Measurements from ENCODE around the gene PLSCR2.
"Not testable (repeated sequence)": the region's sequence is repeated elsewhere in the genome, so short reads cannot be mapped to it uniquely, and the experiment has no call there.

PLSCR2 gene, protein sequence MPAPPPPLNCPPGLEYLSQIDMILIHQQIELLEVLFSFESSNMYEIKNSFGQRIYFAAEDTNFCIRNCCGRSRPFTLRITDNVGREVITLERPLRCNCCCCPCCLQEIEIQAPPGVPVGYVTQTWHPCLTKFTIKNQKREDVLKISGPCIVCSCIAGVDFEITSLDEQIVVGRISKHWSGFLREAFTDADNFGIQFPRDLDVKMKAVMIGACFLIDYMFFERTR

DNA sequence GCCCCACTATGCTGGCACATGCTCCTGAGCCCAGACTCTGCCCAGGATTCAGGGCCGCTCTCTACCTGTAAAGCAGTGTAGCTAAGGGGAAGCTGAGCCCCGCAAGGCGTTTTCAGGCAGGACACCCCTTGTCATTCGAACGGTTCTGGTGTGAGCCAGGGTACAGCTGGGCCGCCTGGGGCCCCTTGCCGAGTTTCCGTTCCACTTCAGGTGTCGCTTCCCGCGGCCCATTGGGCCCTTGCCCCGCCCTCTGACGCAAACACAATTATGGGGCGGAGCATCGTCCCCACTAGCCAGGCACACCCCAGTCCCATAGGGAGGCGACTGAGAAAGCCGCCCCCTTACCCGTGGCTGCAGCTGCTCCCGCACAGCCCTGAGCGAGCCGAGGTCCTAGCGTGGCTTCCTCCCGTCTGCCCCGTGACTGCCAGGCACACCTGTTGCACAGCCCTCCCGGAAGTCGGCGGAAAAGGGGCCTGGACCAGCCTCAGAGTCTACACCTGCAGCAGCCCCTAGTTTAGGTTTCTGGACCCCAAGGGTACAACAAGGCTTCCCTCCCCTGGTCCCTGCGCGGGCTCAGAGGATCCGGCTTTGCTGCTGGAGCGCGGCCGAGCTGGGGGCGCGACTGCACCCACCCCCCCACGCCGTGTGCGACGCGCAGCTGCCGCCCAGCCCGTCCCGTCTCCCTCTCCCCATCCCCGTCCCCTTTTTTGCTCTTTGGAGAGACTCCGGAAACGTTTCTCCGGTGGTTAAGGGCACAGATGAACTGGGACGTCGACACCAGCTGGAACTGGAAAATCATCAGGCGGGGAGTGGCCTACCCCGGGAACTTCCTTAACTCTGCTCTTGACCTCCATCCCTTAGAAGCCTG, at the start of gene PLSCR2:
Gene PLSCR2, minus strand, starts transcription at position 412 of the 868 bp plus-strand sequence. CDS start 9,657 bp downstream, outside the sequence.
- DNase-seq = peak in 1 of 2 donors; percentile 13

DNA sequence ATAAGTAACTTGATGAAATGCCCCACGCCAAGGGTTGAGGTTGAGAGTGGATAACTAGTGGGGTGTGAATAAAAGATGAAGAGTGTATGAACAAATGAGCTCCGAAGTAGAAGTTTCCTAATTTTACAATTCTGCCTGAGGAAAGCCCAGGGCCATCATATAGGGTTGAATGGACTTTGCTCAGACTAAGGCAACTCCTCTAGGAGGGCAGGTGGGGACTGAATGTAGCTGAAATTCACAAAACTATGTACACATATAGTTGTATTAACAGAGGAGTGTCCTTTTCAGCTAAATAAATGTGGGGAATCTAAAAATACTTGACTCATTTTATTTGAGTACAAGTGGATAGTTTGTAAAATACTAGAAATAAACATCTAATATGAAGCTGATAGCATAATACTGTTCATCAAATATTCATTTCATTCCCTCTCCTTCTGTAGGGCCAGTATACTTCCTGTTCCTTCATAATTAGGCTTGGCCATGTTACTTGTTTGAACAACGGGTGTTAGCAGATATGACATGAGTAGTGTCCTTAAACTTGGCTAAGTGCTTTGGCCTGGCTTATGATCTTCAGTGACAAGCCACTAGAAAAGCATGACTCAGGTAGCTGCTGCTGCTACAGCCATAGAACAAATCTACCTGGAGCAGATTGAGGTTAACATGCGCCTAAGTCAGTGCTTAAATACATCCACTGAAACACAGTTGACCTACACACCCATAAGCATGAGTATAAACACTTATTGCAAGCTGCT, 48.5 kb upstream of the PLSCR2 start:
- no peak for DNase-seq

DNA sequence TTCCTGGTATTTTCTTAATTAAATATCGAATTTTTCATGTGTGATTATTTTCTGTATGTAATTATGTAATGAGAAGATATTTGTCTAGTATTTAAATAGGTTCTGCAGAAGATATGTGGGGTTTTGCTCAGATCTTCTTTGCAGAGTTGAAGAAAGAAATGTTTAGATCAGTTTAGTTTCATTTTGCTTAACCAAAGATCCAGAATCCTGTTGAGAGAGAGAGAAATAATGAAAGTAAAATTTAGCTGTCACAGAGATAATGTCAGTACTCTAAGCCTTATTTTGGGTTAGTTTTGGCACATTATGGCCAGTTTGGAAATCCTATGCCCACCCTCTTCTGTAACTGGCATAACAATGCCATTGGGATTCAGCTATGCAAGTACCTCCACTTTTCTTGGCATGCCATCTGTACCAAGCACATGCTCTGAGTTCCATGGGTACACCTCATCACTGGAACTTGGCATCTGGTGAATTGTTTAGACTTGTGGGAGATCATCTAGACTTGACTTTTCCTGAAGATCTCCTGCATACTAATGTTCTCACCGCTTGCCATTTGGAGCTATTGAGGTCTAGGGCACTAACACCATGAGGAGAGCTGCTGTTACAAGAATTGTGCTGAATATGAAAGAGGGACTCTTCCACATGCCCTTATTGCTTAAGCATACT, 44.2 kb upstream of the PLSCR2 start:
- DNase-seq = no peak

DNA sequence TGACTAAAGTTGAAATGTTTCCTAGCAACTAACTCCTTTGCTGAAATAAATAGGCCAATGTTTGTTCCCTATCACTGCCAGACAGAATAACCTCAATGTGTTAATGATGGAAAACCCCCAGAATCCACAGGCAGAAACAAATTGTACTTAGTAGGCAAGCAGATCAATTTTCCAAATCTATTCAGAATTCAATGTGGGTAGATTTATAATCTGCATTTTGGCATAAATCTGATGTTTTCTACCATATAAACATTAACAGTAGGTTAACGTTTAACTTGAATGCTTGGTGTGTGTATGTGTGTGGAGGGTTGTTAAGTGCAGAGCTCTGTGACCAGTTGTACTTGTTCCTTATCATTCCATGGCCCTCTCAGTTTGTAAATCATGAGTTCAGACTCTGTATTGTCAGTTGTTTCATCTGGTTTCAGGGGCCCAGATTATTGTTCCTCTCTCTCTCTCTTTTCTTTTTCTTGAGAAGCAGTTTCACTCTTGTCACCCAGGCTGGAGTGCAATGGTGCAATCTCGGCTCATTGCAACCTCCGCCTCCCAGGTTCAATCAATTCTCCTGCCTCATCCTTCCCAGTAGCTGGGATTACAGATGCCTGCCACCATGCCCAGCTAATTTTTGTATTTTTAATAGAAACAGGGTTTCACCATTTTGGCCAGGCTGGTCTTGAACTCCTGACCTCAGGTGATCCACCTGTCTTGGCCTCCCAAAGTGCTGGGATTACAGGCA, 42.2 kb upstream of the PLSCR2 start:
- DNase-seq = no peak

DNA sequence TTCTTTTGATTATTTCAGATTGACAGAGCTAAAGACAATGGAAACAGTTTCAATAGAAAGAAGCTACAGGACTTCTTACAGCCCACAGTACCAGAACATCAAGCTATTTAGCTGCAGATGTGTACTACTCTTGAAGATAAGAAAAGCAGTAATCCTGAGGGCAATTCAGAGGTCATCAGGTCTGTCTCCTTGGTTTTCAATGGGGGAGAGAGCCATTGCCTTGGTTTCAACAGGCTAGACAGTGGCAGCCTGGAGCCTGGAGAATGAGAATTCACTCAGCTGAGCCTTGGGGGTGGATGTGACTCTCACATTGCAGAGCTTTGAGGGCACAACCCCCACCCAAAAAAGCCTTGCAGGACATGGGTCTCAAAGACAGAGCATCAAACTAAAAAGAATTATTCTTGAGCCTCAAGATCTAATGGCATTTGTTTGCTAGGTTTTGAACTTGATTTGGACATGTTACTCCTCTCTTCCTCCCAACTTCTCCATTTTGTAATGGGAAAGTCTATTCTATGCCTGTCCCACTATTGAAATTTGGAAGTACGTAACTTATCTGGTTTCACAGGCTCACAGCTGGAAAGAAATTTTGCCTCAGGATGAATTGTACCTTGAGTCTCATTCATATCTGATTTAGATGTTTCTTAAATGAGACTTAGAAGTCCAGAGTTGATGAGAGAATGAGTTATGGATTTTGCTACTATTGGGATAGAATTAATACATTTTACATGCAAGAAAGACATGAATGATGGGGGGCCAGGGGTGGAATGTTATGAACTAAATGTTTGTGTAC, 38.2 kb upstream of the PLSCR2 start:
- no peak for DNase-seq

DNA sequence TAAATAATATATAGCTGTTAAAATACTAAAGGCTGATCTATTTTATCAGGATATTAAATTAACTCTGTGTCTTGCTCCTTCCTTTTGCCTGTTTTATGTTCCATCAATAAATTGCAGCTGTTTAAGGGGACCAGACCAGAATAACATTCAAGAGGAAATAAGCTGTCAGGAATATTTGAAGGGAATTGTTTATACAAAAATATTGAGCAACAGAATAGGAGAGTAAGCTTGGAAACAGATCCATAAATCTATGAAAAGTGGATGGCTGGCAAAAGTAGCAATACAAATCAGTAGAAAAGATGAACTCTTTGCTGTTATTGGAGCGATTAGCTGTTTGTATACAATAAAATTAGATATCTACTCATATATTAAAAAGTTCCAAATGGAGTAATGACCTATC, 36.2 kb upstream of the PLSCR2 start:
- no peak for DNase-seq

DNA sequence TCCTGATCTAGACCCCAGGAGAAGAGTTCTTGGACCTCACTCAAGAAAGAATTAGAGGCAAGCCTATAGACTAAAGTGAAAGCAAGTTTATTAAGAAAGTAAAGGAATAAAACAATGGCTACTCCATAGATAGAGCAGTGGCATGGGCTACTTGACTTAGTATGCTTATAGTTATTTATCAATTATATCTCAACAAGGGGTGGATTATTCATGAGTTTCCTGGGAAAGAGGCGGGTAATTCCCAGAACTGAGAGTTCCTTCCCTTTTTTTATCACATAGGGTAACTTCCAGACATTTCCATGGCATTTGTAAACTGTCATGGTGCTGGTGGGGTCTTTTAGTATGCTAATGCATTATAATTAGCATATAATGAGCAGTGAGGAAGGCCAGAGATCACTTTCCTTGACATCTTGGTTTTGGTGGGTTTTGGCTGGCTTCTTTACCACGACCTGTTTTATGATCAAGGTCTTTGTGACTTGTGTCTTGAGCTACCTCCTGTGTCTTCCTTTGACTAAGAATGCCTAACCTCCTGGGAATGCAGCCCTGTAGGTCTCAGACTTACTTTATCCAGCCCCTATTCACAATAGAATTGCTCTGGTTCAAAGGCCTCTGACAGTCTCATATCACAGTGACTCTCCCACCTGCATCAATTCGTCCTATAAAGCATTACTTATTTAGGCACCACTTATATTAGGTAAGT, 35.3 kb upstream of the PLSCR2 start:
- no peak for DNase-seq

DNA sequence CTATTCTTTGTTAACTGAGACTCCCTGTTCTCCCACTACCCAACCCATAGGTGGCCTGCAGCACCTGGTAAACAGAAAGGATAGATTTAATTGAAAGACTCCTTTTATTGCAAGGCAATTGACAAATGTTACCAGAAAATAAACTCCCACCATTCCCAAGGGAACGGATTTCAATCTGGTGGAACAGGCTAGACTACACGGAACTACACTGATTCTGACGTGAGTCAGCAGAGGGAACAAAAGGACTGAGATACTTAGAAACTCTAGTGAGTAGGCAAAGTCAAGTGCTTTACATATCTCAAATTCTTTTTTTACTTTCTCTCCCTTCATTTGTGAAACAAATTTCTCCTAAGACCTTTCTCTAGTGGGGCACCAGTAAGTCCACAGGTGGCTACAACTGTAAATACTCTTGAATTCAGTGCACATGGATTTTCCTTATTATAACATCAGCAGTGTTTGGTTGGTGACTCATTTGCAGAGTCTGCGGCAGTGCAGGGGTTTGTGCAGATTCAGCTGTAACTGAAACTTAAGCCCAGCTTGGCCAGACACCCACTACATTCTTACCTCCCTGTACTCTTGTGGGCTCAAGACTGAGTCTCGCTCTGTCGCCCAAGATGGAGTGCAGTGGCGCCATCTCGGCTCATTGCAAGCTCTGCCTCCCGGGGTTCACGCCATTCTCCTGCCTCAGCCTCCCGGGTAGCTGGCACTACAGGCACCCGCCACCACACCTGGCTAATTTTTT, 34.3 kb upstream of the PLSCR2 start:
- no peak for DNase-seq

DNA sequence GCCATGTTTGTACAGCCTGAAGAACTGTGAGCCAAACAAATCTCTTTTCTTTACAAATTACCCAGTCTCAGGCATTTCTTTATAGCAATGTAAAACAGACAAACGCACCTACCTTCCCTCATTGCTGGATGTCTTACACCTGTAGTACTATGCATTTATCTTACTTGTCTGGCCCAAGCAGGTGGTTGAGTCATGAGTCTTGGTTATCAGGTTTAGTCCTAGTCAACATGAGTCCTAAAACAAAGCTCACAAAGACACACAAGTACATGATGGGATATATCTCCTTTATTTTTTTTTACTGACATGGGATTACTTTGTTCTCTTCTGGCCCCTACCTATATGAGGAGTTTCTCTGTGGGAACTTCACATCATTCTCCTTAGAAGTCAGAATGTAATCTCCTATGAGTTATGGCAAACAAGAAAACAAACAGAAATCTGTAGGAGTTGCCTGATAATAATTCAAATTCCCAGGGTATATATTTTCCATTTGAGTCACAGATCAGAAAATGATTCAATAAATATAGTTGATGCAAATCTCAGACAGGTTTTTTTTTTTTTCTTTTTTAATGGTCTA, 33.6 kb upstream of the PLSCR2 start:
- DNase-seq = no peak

DNA sequence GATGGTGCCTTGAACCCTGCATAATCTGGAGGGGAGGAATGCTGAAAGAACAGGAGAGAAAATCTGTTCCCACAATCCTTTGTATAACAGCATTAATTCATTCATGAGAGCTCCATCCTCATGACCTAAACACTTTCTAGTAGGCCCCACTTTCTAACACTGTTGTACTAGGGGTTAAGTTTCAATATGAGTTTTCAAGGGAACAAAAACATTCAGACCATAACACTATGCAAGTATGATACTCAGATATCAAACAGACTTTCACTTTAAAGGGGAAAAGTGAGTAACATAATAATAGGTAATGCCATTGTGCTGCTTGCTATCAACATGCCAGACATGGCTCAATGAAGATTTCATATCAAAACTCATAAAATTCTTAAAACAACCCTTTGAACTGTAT, 32.4 kb upstream of the PLSCR2 start:
- no peak for DNase-seq

DNA sequence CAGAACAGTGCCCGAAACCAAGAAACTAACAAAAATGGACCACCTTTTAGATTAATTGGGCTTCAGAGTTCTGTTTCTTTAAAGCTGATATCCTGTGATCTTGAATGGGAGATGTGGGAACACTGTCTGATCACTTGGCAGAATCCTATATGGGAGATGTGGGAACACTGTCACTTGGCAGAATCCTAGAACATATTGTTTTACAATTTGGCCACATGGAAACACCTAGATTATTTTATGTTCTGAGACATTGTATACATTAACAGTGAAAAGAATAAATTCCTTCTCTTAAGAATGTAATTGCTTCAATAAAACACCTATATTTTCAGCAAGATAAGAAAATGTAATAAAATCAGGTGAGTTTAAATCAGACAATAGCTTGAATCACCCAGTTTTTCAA, 30.3 kb upstream of the PLSCR2 start:
- DNase-seq = no peak

DNA sequence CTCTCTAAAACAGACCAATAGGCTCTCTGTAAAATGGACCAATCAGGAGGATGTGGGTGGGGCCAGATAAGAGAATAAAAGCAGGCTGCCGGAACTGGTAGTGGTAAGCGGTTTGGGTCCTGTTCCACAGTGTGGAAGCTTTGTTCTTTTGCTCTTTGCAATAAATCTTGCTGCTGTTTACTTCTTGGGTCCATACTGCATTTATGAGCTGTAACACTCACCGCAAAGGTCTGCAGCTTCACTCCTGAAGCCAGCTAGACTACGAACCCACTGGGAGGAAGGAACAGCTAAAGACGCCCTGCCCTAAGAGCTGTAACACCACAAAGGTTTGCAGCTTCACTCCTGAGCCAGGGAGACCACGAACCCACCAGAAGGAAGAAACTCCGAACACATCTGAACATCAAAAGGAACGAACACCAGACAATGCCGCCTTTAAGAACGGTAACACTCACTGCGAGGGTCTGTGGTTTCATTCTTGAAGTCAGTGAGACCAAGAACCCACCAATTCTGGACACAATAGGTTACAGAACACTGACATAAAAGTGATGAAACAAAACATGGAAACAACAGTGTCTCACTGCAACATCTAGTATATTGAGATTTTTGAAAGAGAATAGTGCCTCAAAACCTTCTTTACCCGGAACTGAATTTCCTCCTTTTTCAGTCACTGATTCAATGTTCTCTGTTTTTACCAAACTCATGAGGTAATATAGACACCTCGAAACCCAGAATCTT, 28.8 kb upstream of the PLSCR2 start:
- DNase-seq = no peak

DNA sequence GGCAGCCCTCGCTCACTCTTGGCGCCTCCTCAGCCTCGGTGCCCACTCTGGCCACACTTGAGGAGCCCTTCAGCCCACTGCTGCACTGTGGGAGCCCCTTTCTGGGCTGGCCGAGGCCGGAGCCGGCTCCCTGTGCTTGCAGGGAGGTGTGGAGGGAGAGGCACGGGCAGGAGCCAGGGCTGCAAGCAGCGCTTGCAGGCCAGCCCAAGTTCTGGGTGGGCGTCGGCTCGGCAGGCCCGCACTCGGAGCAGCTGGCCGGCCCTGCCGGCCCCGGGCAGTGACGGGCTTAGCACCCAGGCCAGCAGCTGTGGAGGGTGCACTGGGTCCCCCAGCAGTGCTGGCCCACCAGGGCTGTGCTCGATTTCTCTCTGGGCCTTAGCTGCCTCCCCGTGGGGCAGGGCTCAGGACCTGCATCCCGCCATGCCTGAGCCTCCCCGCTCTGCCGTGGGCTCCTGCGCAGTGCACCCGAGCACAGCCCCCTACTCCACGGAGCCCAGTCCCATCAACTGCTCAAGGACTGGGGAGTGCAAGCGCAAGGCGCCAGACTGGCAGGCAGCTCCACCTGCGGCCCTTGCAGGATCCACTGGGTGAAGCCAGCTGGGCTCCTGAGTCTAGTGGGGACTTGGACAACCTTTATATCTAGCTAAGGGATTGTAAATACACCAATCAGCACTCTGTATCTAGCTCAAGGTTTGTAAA, 27.9 kb upstream of the PLSCR2 start:
- not testable (repeated sequence) for DNase-seq

DNA sequence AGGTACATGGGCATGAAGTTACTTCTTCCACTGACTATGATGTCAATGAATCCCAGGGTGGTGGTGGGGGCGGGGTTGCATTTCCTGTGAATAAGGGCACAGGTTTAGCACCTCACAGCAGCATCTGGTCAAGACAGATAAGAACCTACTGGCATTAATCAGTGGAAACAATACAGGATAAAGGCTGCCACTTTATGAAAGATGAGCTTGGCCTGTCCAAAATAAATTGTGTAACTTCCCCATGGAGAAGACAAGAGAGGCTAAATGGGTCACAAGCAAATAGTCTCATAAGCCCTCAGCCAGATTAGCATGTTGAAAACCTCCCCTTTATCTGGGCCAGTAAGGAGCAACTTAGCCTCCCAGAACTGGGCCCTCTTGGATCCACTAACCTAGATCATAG, 27.4 kb upstream of the PLSCR2 start:
- no peak for DNase-seq

DNA sequence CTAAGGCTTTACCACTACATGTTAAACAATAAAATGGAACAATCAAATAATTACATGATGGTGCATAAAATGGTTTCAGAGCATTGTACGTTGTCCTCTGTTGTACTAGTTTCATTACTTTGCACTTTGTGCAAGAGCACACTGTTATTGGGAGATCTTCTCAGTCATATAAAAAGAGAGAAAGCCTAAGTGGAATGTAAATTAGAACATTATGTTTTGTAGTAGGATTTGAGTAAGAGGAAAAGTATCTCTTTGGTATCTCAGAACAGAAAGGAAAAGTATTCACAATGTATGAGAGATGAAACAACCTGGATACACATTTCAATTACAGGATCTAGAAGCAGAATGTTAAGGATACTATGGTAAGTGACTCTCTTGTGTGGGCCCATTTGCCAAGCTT, 26.9 kb upstream of the PLSCR2 start:
- DNase-seq = no peak

DNA sequence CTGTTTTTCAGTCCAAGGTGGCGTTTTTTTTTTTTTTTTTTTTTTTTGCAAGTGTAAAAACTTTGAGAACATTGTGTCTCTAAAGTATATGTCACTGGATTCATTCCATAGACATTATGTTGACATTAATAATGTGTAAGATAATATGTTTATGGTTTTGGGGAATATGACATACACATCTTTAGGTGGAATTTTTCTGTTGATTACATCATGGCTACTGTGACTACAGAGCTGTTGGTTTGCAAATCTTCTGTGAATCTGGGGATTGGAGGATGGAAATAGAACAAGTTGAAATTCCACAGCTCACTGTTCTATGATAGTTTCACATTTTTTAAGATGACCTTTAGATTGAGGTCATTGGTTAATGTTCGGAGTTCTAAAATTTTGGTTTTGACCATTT, 24.4 kb upstream of the PLSCR2 start:
- DNase-seq = no peak

DNA sequence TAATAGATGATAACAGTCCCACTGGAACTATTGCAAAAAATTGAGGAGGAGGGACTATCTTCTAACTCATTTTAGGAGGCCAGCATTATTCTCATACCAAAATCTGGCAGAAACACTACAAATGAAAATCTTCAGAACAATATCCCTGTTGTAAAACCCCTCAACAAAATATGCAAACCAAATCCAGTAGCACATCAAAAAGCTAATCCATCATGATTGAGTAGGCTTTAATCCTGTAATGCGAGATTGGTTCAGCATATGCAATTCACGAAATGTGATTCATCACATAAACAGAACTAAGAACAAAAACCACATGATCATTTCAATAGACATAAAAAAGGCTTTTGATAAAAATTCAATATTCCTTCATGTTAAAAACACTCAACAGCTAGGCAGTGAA, 23.9 kb upstream of the PLSCR2 start:
- DNase-seq = no peak

DNA sequence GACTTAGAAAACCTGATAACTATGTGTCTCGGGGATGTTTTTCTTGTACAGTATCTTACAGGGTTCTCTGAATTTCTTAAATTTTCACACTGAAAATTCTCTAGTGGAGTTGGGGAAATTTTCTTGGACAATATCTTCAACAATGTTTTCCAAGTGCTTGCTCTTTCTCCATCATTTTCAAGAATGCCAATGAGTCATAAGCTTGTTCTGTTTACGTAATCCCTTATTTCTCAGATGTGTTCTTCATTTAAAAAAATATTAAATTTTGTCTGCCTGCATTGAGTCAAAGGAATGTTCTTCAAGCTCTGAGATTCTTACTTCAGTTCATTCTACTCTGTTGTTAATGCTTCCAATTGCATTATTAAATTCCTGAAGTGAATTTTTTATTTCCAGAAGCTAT, 21.9 kb upstream of the PLSCR2 start:
- no peak for DNase-seq

Measured in bone marrow (tissue), 2 donors.